ENCODE measurements around the gene TTC3.

Gene TTC3

GRCh38 chr21:37233551-37234146, 160.6 kb downstream of the TTC3 start:
- Histone ChIP-seq H3K9ac (ENCODE audit: low read length in 5 of 5) (no peak overlapping the region), H3K36me3 (ENCODE audit: control insufficient read depth in 5 of 5, insufficient read depth in 5 of 5, low read length in 5 of 5) (peaks cover 6 to 79% (median 62%) of the 10 kb centered on the region in 5 donors), H3K4me1 (ENCODE audit: control insufficient read depth in 5 of 5, insufficient read depth in 5 of 5, low read length in 5 of 5) (peaks cover 0 to 8% (median 0%) of the 10 kb centered on the region in 5 donors), H3K9me3 (ENCODE audit: control insufficient read depth in 5 of 5, low read length in 5 of 5) (no peaks in the 10 kb centered on the region), H3K27ac (ENCODE audit: low read depth, low read length) (no peak overlapping the region), H3K27me3 (ENCODE audit: control insufficient read depth in 5 of 5, insufficient read depth in 4 of 5, low read length in 5 of 5) (no peaks in the 10 kb centered on the region), H3K4me3 (ENCODE audit: low read depth in 1 of 5, low read length in 5 of 5) (no peak overlapping the region)

DNA sequence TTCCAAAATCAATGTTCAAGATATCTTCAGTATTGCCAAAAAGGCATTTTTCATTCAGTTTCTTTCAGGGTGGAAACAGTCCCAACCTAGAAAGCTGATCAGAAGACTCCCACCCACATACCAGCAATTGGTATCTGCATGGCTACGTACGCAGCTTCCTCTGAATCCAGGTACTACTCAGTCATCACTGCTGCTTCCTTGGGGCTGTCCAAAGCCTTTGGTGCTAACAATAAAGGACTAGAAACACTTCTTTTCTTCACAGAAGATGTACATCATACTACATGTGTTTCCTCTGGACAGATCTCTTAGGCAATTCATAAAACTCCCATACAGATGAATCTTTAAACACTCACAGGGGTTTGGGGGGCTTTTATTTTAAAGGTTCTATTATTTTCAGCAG, 164.3 kb downstream of the TTC3 start:
- H3K27me3 ChIP-seq (ENCODE audit: control insufficient read depth in 5 of 5, insufficient read depth in 4 of 5, low read length in 5 of 5), result no peaks in the 10 kb centered on the region
- H3K9ac ChIP-seq (ENCODE audit: low read length in 5 of 5), result no peak overlapping the region
- peaks cover 8 to 63% (median 46%) of the 10 kb centered on the region in 5 donors for H3K36me3 ChIP-seq (ENCODE audit: control insufficient read depth in 5 of 5, insufficient read depth in 5 of 5, low read length in 5 of 5)
- H3K27ac ChIP-seq (ENCODE audit: low read depth, low read length), result no peak overlapping the region
- no peaks in the 10 kb centered on the region for H3K9me3 ChIP-seq (ENCODE audit: control insufficient read depth in 5 of 5, low read length in 5 of 5)
- H3K4me1 ChIP-seq (ENCODE audit: control insufficient read depth in 5 of 5, insufficient read depth in 5 of 5, low read length in 5 of 5), result peaks cover 0 to 9% (median 0%) of the 10 kb centered on the region in 5 donors
- H3K4me3 ChIP-seq (ENCODE audit: low read depth in 1 of 5, low read length in 5 of 5), result no peak overlapping the region

DNA sequence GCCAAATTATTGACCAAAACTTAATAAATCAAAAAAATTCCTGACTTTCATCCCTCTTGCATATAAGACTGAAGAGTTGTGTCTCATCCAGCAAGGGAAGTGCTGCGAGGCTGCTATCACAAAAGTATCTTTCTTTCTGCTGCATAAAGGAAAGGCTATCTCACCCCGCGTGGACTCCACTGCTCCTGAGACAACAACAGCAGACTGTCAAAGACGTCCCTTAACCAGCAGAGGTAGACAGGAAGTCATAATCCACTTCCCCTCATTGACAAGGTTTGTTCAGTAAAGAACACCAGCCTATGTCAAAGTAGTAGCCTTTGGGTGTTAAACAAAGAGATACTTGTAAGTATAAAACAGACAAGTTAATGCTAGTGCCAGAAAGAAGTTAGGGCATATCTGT, 164.7 kb downstream of the TTC3 start:
- no peak overlapping the region for H3K4me3 ChIP-seq (ENCODE audit: low read depth in 1 of 5, low read length in 5 of 5)
- H3K4me1 ChIP-seq (ENCODE audit: control insufficient read depth in 5 of 5, insufficient read depth in 5 of 5, low read length in 5 of 5), result peaks cover 0 to 9% (median 0%) of the 10 kb centered on the region in 5 donors
- no peak overlapping the region for H3K27ac ChIP-seq (ENCODE audit: low read depth, low read length)
- peaks cover 8 to 58% (median 42%) of the 10 kb centered on the region in 5 donors for H3K36me3 ChIP-seq (ENCODE audit: control insufficient read depth in 5 of 5, insufficient read depth in 5 of 5, low read length in 5 of 5)
- no peaks in the 10 kb centered on the region for H3K27me3 ChIP-seq (ENCODE audit: control insufficient read depth in 5 of 5, insufficient read depth in 4 of 5, low read length in 5 of 5)
- H3K9ac ChIP-seq (ENCODE audit: low read length in 5 of 5), result no peak overlapping the region
- no peaks in the 10 kb centered on the region for H3K9me3 ChIP-seq (ENCODE audit: control insufficient read depth in 5 of 5, low read length in 5 of 5)

DNA sequence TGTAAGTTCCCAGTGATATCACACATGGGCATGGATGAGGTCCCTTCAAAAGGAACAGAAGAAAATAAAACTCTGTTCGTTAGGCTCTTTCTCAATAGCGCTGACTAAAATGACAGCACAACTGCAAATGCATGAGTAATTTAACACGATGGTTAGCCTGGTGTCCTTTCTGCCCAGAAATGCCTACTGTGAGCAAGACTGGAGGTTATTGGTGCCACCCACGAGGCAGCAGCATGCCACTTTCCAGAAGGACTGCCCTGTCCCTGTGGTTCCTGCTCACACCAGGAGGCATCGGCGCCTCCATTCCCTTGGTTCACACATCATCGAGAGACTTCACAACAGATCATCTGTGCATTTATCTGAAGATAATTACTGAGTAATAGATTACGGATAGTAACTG, 167.9 kb downstream of the TTC3 start:
- Histone ChIP-seq H3K27me3 (ENCODE audit: control insufficient read depth in 5 of 5, insufficient read depth in 4 of 5, low read length in 5 of 5) (no peaks in the 10 kb centered on the region), H3K4me3 (ENCODE audit: low read depth in 1 of 5, low read length in 5 of 5) (no peak overlapping the region), H3K4me1 (ENCODE audit: control insufficient read depth in 5 of 5, insufficient read depth in 5 of 5, low read length in 5 of 5) (peaks cover 0 to 12% (median 2%) of the 10 kb centered on the region in 5 donors), H3K36me3 (ENCODE audit: control insufficient read depth in 5 of 5, insufficient read depth in 5 of 5, low read length in 5 of 5) (peaks cover 8 to 41% (median 27%) of the 10 kb centered on the region in 5 donors), H3K9me3 (ENCODE audit: control insufficient read depth in 5 of 5, low read length in 5 of 5) (no peaks in the 10 kb centered on the region), H3K27ac (ENCODE audit: low read depth, low read length) (no peak overlapping the region), H3K9ac (ENCODE audit: low read length in 5 of 5) (no peak overlapping the region)

- Histone ChIP-seq H3K9me3 (ENCODE audit: control insufficient read depth in 5 of 5, low read length in 5 of 5) (no peaks in the 10 kb centered on the region), H3K4me3 (ENCODE audit: low read depth in 1 of 5, low read length in 5 of 5) (no peak overlapping the region), H3K27me3 (ENCODE audit: control insufficient read depth in 5 of 5, insufficient read depth in 4 of 5, low read length in 5 of 5) (no peaks in the 10 kb centered on the region), H3K27ac (ENCODE audit: low read depth, low read length) (no peak overlapping the region), H3K9ac (ENCODE audit: low read length in 5 of 5) (no peak overlapping the region), H3K4me1 (ENCODE audit: control insufficient read depth in 5 of 5, insufficient read depth in 5 of 5, low read length in 5 of 5) (peaks cover 0 to 12% (median 2%) of the 10 kb centered on the region in 5 donors), H3K36me3 (ENCODE audit: control insufficient read depth in 5 of 5, insufficient read depth in 5 of 5, low read length in 5 of 5) (peaks cover 8 to 41% (median 27%) of the 10 kb centered on the region in 5 donors)
Measured at GRCh38 chr21:37241426-37241825, 168.4 kb downstream of the TTC3 start.

- no peaks in the 10 kb centered on the region for H3K27me3 ChIP-seq (ENCODE audit: control insufficient read depth in 5 of 5, insufficient read depth in 4 of 5, low read length in 5 of 5)
- no peak overlapping the region for H3K4me3 ChIP-seq (ENCODE audit: low read depth in 1 of 5, low read length in 5 of 5)
- peaks cover 3 to 17% (median 11%) of the 10 kb centered on the region in 5 donors for H3K36me3 ChIP-seq (ENCODE audit: control insufficient read depth in 5 of 5, insufficient read depth in 5 of 5, low read length in 5 of 5)
- no peaks in the 10 kb centered on the region for H3K9me3 ChIP-seq (ENCODE audit: control insufficient read depth in 5 of 5, low read length in 5 of 5)
- H3K9ac ChIP-seq (ENCODE audit: low read length in 5 of 5), result no peak overlapping the region
- peaks cover 0 to 8% (median 0%) of the 10 kb centered on the region in 5 donors for H3K4me1 ChIP-seq (ENCODE audit: control insufficient read depth in 5 of 5, insufficient read depth in 5 of 5, low read length in 5 of 5)
- no peak overlapping the region for H3K27ac ChIP-seq (ENCODE audit: low read depth, low read length)
Measured at GRCh38 chr21:37243961-37244360, 170.9 kb downstream of the TTC3 start.

GRCh38 chr21:37244501-37245095, 171.5 kb downstream of the TTC3 start:
- Histone ChIP-seq H3K9ac (ENCODE audit: low read length in 5 of 5) (no peak overlapping the region), H3K27me3 (ENCODE audit: control insufficient read depth in 5 of 5, insufficient read depth in 4 of 5, low read length in 5 of 5) (no peaks in the 10 kb centered on the region), H3K4me1 (ENCODE audit: control insufficient read depth in 5 of 5, insufficient read depth in 5 of 5, low read length in 5 of 5) (peaks cover 0 to 8% (median 0%) of the 10 kb centered on the region in 5 donors), H3K27ac (ENCODE audit: low read depth, low read length) (no peak overlapping the region), H3K36me3 (ENCODE audit: control insufficient read depth in 5 of 5, insufficient read depth in 5 of 5, low read length in 5 of 5) (peaks cover 0 to 11% (median 9%) of the 10 kb centered on the region in 5 donors), H3K4me3 (ENCODE audit: low read depth in 1 of 5, low read length in 5 of 5) (no peak overlapping the region), H3K9me3 (ENCODE audit: control insufficient read depth in 5 of 5, low read length in 5 of 5) (no peaks in the 10 kb centered on the region)

DNA sequence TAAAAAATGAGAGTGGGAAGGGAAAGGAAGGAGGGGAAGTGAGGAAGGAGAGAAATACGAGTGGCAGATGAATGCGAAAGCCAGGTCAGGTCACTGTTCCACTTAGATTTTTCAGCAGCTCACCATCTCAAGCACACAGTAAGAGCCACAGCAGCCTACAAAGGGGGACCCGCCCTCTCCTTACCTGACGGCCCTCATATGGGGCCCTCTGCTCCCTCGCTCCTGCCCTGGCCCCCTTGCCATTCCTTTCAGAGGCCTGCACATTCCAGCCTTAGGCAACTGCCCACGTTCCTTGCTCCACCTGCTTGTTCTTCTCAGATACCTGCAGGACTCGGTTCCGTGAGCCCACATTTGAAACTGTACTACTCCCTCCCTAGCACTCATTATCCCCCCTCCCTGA, 172.1 kb downstream of the TTC3 start:
- Histone ChIP-seq H3K27ac (ENCODE audit: low read depth, low read length) (no peak overlapping the region), H3K27me3 (ENCODE audit: control insufficient read depth in 5 of 5, insufficient read depth in 4 of 5, low read length in 5 of 5) (no peaks in the 10 kb centered on the region), H3K4me3 (ENCODE audit: low read depth in 1 of 5, low read length in 5 of 5) (no peak overlapping the region), H3K36me3 (ENCODE audit: control insufficient read depth in 5 of 5, insufficient read depth in 5 of 5, low read length in 5 of 5) (peaks cover 0 to 11% (median 5%) of the 10 kb centered on the region in 5 donors), H3K9ac (ENCODE audit: low read length in 5 of 5) (no peak overlapping the region), H3K9me3 (ENCODE audit: control insufficient read depth in 5 of 5, low read length in 5 of 5) (no peaks in the 10 kb centered on the region), H3K4me1 (ENCODE audit: control insufficient read depth in 5 of 5, insufficient read depth in 5 of 5, low read length in 5 of 5) (peaks cover 0 to 8% (median 0%) of the 10 kb centered on the region in 5 donors)

- Histone ChIP-seq H3K27me3 (ENCODE audit: control insufficient read depth in 5 of 5, insufficient read depth in 4 of 5, low read length in 5 of 5) (no peaks in the 10 kb centered on the region), H3K4me1 (ENCODE audit: control insufficient read depth in 5 of 5, insufficient read depth in 5 of 5, low read length in 5 of 5) (peaks cover 0 to 8% (median 4%) of the 10 kb centered on the region in 5 donors), H3K27ac (ENCODE audit: low read depth, low read length) (no peak overlapping the region), H3K9ac (ENCODE audit: low read length in 5 of 5) (no peak overlapping the region), H3K36me3 (ENCODE audit: control insufficient read depth in 5 of 5, insufficient read depth in 5 of 5, low read length in 5 of 5) (peaks cover 0 to 2% (median 0%) of the 10 kb centered on the region in 5 donors), H3K9me3 (ENCODE audit: control insufficient read depth in 5 of 5, low read length in 5 of 5) (no peaks in the 10 kb centered on the region), H3K4me3 (ENCODE audit: low read depth in 1 of 5, low read length in 5 of 5) (no peak overlapping the region)
Measured at GRCh38 chr21:37248298-37248697, 175.2 kb downstream of the TTC3 start.

DNA sequence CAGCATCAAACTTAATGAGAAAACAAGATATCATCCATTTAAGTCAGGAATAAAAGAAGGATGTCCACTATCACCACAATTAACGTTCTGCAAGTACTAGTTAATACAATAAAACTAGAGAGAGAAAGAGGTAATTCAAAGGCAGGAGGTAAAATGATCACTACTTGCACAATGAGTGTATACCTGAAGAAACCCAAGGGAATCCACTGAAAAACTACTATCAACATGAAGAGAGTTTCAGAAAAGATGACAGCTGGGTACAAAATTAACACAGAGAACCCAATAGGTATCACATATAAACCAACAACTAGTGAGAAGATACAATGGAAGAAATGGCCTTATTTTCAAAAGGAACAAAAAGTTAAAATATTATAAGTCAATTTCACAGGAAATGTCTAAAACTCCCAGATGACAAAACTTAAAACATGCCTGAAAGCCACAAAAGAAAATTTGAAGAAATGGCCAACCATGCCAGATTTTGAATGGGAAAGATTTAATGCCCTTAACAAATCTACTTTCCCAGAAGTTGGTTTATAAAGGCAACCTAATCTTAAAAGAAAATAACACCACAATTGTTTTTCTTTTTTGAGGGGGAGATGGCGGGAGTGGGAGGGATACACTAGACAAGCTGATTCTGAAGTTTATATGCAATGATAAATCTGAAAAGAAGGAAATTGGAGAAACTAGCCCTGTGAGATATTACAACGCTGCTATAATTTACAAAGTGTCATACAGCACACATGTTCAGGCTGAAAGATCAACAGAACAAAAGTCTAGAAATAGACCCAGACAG, 176.3 kb downstream of the TTC3 start:
- Histone ChIP-seq H3K4me3 (ENCODE audit: low read depth in 1 of 5, low read length in 5 of 5) (no peak overlapping the region), H3K4me1 (ENCODE audit: control insufficient read depth in 5 of 5, insufficient read depth in 5 of 5, low read length in 5 of 5) (peaks cover 0 to 8% (median 4%) of the 10 kb centered on the region in 5 donors)

More for the DNA sequence above, 176.3 kb downstream of the TTC3 start:
- H3K9ac ChIP-seq (ENCODE audit: low read length in 5 of 5), result peak overlapping the region in 1 of 5 donors; percentile 24
- H3K27me3 ChIP-seq (ENCODE audit: control insufficient read depth in 5 of 5, insufficient read depth in 4 of 5, low read length in 5 of 5), result no peaks in the 10 kb centered on the region
- no peaks in the 10 kb centered on the region for H3K9me3 ChIP-seq (ENCODE audit: control insufficient read depth in 5 of 5, low read length in 5 of 5)
- H3K36me3 ChIP-seq (ENCODE audit: control insufficient read depth in 5 of 5, insufficient read depth in 5 of 5, low read length in 5 of 5), result no peaks in the 10 kb centered on the region
- no peak overlapping the region for H3K27ac ChIP-seq (ENCODE audit: low read depth, low read length)

Data from subcutaneous abdominal adipose tissue (tissue), 5 donors.